Thyroid gland (tissue), 4 donors: ENCODE measurements around the gene CLEC18A. TPM values are rescaled to one million over a fixed set of nuclear protein-coding genes. Genes with fewer than 3 reads are reported as not detected.
"Not testable (repeated sequence)": the region's sequence is repeated elsewhere in the genome, so short reads cannot be mapped to it uniquely, and the experiment has no call there.

Experiments used
- DNase-seq, 2 donors: peaks; one replicate each; pipeline ENCODE4 v3.0.0-alpha.2; 2019
- H3K27ac ChIP-seq, 3 donors: fragments of 200-600 bp; sonication (generic); 1 replicate in 2 of 3; 2 replicates in 1 of 3; pipeline ENCODE4 v1.5.1; 2016 to 2019; ENCODE audit warnings: mild to moderate bottlenecking in 1 of 3, moderate library complexity in 1 of 3
- H3K27me3 ChIP-seq: fragments of 200-600 bp; sonication (generic); one replicate; pipeline ENCODE4 v1.5.1; 2019
- H3K36me3 ChIP-seq, 2 donors: fragments of 200-600 bp; sonication (generic); one replicate each; pipeline ENCODE4 v1.5.1; 2016 to 2019
- H3K4me1 ChIP-seq, 2 donors: fragments of 200-600 bp; sonication (generic); one replicate each; pipeline ENCODE4 v1.5.1; 2017 to 2019
- H3K4me3 ChIP-seq, 3 donors: fragments of 200-600 bp; sonication (generic); replicated peaks in 1 of 3; 1 replicate in 2 of 3; 2 replicates in 1 of 3; pipeline ENCODE4 v1.5.1; 2016; ENCODE audit warnings: mild to moderate bottlenecking in 1 of 3
- H3K9me3 ChIP-seq: fragments of 200-600 bp; sonication (generic); one replicate; pipeline ENCODE4 v1.5.1; 2017
- CTCF ChIP-seq, 6 experiments: fragments of 200-600 bp in 3 of 6; fragments of 450-650 bp in 3 of 6; sonication (generic) in 3 of 6; IDR thresholded peaks; one replicate each; pipeline ENCODE4 v1.5.1; 2016 to 2019; ENCODE audit warnings: antibody characterized with exemption in 6 of 6, mild to moderate bottlenecking in 2 of 6, inconsistent platforms in 1 of 6, moderate library complexity in 1 of 6
- POLR2A ChIP-seq, 2 donors: fragments of 450-650 bp; IDR thresholded peaks; one replicate each; pipeline ENCODE4 v1.6.1; 2017; ENCODE audit warnings: antibody characterized with exemption in 2 of 2, mild to moderate bottlenecking in 2 of 2, moderate library complexity in 1 of 2
- WGBS, 2 donors: methylation state at CpG; one replicate each; pipeline ENCODE4 v1.1.5; 2017; 5-methylcytosine and 5-hydroxymethylcytosine counted together
- intact Hi-C: fragments of 100-400 bp; cut with DNase I; formaldehyde crosslinking; loops from one replicate; pipeline ENCODE4 v1.15.1; 2023
- total RNA-seq, 4 donors: library from RNA; depleted of rRNA; stranded (reverse); fragments of >200 nt; gene quantifications; one replicate each; pipeline ENCODE4 v1.2.3, GENCODE V29; 2016

The CLEC18A gene
- 1 to 10 TPM in 2 of 4 donors, under 1 TPM in 2; 0.67 to 1.8 (median 1.3) TPM for total RNA-seq

GRCh38 chr16:69951017-69951671 lies at the start of gene CLEC18A:
TSS of gene CLEC18A (plus strand) at chr16:69951334. CDS start at chr16:69951367, 33 bp downstream.
- DNase-seq, H3K27ac ChIP-seq, H3K9me3 ChIP-seq, H3K4me1 ChIP-seq, H3K27me3 ChIP-seq, H3K4me3 ChIP-seq, intact Hi-C loops, H3K36me3 ChIP-seq: not testable (repeated sequence)
- no CpG with 5 or more reads among the region's 26 CpGs for WGBS, 2 donors

- Histone ChIP-seq H3K4me1 (no peaks in the 10 kb centered on the region), H3K36me3 (peaks cover 0 to 1% of the 10 kb centered on the region in 2 donors), H3K27ac (no peak overlapping the region), H3K27me3 (no peaks in the 10 kb centered on the region), H3K9me3 (no peaks in the 10 kb centered on the region), H3K4me3 (no peak overlapping the region)
- no peak for TF ChIP-seq POLR2A (IDR thresholded peaks at IDR 0.05)
- no peak for TF ChIP-seq CTCF (IDR thresholded peaks at IDR 0.05)
- 82 to 90% methylated on average over 8 of the region's 8 CpGs for WGBS, 2 donors
- intact Hi-C loops, result no loop called here
- no peak for DNase-seq
Observed at GRCh38 chr16:69903865-69904415, 47.2 kb upstream of the CLEC18A start.

GRCh38 chr16:69904495-69905170 lies 46.5 kb upstream of the CLEC18A start:
- Histone ChIP-seq H3K4me1 (no peaks in the 10 kb centered on the region), H3K4me3 (no peak overlapping the region), H3K9me3 (no peaks in the 10 kb centered on the region), H3K27me3 (no peaks in the 10 kb centered on the region), H3K36me3 (peaks cover 0 to 7% of the 10 kb centered on the region in 2 donors), H3K27ac (no peak overlapping the region)
- DNase-seq, result no peak
- intact Hi-C loops, result no loop called here
- WGBS, 2 donors, result 90 to 94% methylated on average over 9 of the region's 9 CpGs
- TF ChIP-seq POLR2A (IDR thresholded peaks at IDR 0.05) (no peak), CTCF (IDR thresholded peaks at IDR 0.05) (no peak)

GRCh38 chr16:69905171-69905555 lies 46.0 kb upstream of the CLEC18A start:
- intact Hi-C loops, result no loop called here
- H3K4me3 ChIP-seq, result no peak overlapping the region
- peaks cover 0 to 7% of the 10 kb centered on the region in 2 donors for H3K36me3 ChIP-seq
- no peaks in the 10 kb centered on the region for H3K4me1 ChIP-seq
- TF ChIP-seq CTCF (IDR thresholded peaks at IDR 0.05) (no peak), POLR2A (IDR thresholded peaks at IDR 0.05) (no peak)
- WGBS, 2 donors, result 76 to 81% methylated on average over 2 of the region's 2 CpGs
- H3K9me3 ChIP-seq, result no peaks in the 10 kb centered on the region
- H3K27ac ChIP-seq, result no peak overlapping the region
- DNase-seq, result no peak
- H3K27me3 ChIP-seq, result no peaks in the 10 kb centered on the region

- TF ChIP-seq POLR2A (IDR thresholded peaks at IDR 0.05), result no peak
- no peak for TF ChIP-seq CTCF (IDR thresholded peaks at IDR 0.05)
- Histone ChIP-seq H3K4me1 (no peaks in the 10 kb centered on the region), H3K27me3 (no peaks in the 10 kb centered on the region), H3K27ac (no peak overlapping the region), H3K9me3 (no peaks in the 10 kb centered on the region), H3K4me3 (no peak overlapping the region), H3K36me3 (peaks cover 0 to 7% of the 10 kb centered on the region in 2 donors)
- intact Hi-C loops, result no loop called here
- no peak for DNase-seq
- 94 to 95% methylated on average over 6 of the region's 6 CpGs for WGBS, 2 donors
Observed at GRCh38 chr16:69906838-69907401, 44.2 kb upstream of the CLEC18A start.
